ENCODE measurements around the gene BRCC3.

GRCh38 chrX:155132110-155132509, 60.8 kb downstream of the BRCC3 start:
- no peak for TF ChIP-seq EZH2 (IDR thresholded peaks at IDR 0.05; ENCODE audit: insufficient read depth, poor library complexity, severe bottlenecking)
- TF ChIP-seq EZH2phosphoT487 (IDR thresholded peaks at IDR 0.05; ENCODE audit: insufficient read depth, low read depth): no peak
